ENCODE measurements around the gene FHIT. TPM values are rescaled to one million over a fixed set of nuclear protein-coding genes. Genes with fewer than 3 reads are reported as not detected.

Gene FHIT
- polyA plus RNA-seq, 1 of the 3 experiments (the other 2 are of a cell fraction) = 0.41 TPM

DNA sequence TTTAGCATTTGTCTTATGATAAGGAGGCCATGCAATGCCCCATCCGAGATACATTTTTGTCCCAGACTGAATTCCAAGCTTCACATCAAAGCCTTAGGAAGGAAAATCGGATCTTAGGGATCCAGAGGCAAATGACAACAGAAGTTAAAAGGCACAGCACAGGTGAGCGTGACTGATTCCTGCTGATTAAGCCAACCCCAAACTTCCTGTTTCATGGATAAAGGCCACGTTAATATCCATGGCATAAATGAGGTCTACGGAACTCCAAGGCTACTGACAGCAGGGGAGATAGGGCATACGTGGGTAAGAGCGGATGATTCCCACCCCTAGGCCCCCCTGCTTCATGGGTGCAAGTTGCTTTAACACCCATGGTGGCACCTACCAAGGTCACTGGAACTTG is 471.6 kb downstream of the FHIT start:
- H3K27me3 ChIP-seq (ENCODE audit: insufficient read depth) = no peaks in the 10 kb centered on the region
- ChIA-PET POLR2A (no interaction called here), CTCF (no interaction called here)
- H3K79me2 ChIP-seq (ENCODE audit: insufficient read depth) = no peaks in the 10 kb centered on the region
- no peaks in the 10 kb centered on the region for H3K9me2 ChIP-seq
- H3K4me2 ChIP-seq = no peak overlapping the region
- 58% methylated on average over 7 of the region's 7 CpGs for WGBS (ENCODE audit: low lambda C conversion rate)
- H3K4me1 ChIP-seq (ENCODE audit: control insufficient read depth in 1 of 2, insufficient read depth in 2 of 2, low read depth in 1 of 2, low read length in 1 of 2) = no peaks in the 10 kb centered on the region
- TF ChIP-seq TAF1 (IDR thresholded peaks at IDR 0.05; ENCODE audit: borderline replicate concordance, low read depth, low read length) (no peak), EZH2phosphoT487 (IDR thresholded peaks at IDR 0.05; ENCODE audit: borderline replicate concordance, low read depth) (no peak), NRF1 (IDR thresholded peaks at IDR 0.05; ENCODE audit: low read depth, low read length) (no peak), YY1 (IDR thresholded peaks at IDR 0.05; ENCODE audit: low read depth) (no peak), ELF1 (IDR thresholded peaks at IDR 0.05) (no peak), RCOR1 (IDR thresholded peaks at IDR 0.05; ENCODE audit: low read length) (no peak), GABPA (IDR thresholded peaks at IDR 0.05; ENCODE audit: low read depth) (no peak), EP300 (IDR thresholded peaks at IDR 0.05; ENCODE audit: borderline replicate concordance in 1 of 2, low read depth in 1 of 2, low read length in 1 of 2) (no peak), SIN3A (IDR thresholded peaks at IDR 0.05; ENCODE audit: borderline replicate concordance, low read depth, low read length) (no peak), MXI1 (IDR thresholded peaks at IDR 0.05; ENCODE audit: low read depth, low read length) (no peak), MEF2A (IDR thresholded peaks at IDR 0.05; ENCODE audit: borderline replicate concordance, low read depth) (no peak), FOXM1 (IDR thresholded peaks at IDR 0.05; ENCODE audit: low read depth) (no peak), RAD21 (IDR thresholded peaks at IDR 0.05; ENCODE audit: low read length) (no peak), SMC3 (IDR thresholded peaks at IDR 0.05; ENCODE audit: low read depth, low read length) (no peak), FOSL2 (IDR thresholded peaks at IDR 0.05; ENCODE audit: borderline replicate concordance, low read depth) (no peak), TEAD4 (IDR thresholded peaks at IDR 0.05; ENCODE audit: borderline replicate concordance, insufficient read depth) (no peak)
- TF ChIP-seq, protein P1, sequence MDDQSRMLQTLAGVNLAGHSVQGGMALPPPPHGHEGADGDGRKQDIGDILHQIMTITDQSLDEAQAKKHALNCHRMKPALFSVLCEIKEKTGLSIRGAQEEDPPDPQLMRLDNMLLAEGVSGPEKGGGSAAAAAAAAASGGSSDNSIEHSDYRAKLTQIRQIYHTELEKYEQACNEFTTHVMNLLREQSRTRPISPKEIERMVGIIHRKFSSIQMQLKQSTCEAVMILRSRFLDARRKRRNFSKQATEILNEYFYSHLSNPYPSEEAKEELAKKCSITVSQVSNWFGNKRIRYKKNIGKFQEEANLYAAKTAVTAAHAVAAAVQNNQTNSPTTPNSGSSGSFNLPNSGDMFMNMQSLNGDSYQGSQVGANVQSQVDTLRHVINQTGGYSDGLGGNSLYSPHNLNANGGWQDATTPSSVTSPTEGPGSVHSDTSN (IDR thresholded peaks at IDR 0.05) = no peak
- TF ChIP-seq, protein P2, sequence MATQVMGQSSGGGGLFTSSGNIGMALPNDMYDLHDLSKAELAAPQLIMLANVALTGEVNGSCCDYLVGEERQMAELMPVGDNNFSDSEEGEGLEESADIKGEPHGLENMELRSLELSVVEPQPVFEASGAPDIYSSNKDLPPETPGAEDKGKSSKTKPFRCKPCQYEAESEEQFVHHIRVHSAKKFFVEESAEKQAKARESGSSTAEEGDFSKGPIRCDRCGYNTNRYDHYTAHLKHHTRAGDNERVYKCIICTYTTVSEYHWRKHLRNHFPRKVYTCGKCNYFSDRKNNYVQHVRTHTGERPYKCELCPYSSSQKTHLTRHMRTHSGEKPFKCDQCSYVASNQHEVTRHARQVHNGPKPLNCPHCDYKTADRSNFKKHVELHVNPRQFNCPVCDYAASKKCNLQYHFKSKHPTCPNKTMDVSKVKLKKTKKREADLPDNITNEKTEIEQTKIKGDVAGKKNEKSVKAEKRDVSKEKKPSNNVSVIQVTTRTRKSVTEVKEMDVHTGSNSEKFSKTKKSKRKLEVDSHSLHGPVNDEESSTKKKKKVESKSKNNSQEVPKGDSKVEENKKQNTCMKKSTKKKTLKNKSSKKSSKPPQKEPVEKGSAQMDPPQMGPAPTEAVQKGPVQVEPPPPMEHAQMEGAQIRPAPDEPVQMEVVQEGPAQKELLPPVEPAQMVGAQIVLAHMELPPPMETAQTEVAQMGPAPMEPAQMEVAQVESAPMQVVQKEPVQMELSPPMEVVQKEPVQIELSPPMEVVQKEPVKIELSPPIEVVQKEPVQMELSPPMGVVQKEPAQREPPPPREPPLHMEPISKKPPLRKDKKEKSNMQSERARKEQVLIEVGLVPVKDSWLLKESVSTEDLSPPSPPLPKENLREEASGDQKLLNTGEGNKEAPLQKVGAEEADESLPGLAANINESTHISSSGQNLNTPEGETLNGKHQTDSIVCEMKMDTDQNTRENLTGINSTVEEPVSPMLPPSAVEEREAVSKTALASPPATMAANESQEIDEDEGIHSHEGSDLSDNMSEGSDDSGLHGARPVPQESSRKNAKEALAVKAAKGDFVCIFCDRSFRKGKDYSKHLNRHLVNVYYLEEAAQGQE (IDR thresholded peaks at IDR 0.05; ENCODE audit: low read depth, low read length) = no peak
- H4K20me1 ChIP-seq (ENCODE audit: insufficient read depth) = no peaks in the 10 kb centered on the region
- no peak overlapping the region for H2AFZ ChIP-seq (ENCODE audit: low read depth)
- H3F3A ChIP-seq (replicated peaks; ENCODE audit: insufficient read depth) = no peaks in the 10 kb centered on the region
- H3K36me3 ChIP-seq (replicated peaks in 1 of 2; ENCODE audit: control insufficient read depth in 1 of 2, insufficient read depth in 2 of 2, low read length in 1 of 2) = no peaks in the 10 kb centered on the region
- no peak for DNase-seq
- no peak overlapping the region for H3K9ac ChIP-seq
- no peak overlapping the region for H3K4me3 ChIP-seq (ENCODE audit: low read depth in 2 of 2, low read length in 1 of 2)
- H3K9me3 ChIP-seq = no peaks in the 10 kb centered on the region
- no peak overlapping the region for H3K27ac ChIP-seq (ENCODE audit: low read depth in 2 of 2, low read length in 1 of 2)
